Thyroid gland (tissue), 4 donors: ENCODE data around the gene RHEB.

Experiments
- POLR2A ChIP-seq, 2 donors: fragments of 450-650 bp; IDR thresholded peaks; one replicate each; pipeline ENCODE4 v1.6.1; 2017; ENCODE audit warnings: antibody characterized with exemption in 2 of 2, mild to moderate bottlenecking in 2 of 2, moderate library complexity in 1 of 2
- TF ChIP-seq, protein P1 (sequence below), 6 experiments: fragments of 200-600 bp in 3 of 6; fragments of 450-650 bp in 3 of 6; sonication (generic) in 3 of 6; IDR thresholded peaks; one replicate each; pipeline ENCODE4 v1.5.1; 2016 to 2019; ENCODE audit warnings: antibody characterized with exemption in 6 of 6, mild to moderate bottlenecking in 2 of 6, inconsistent platforms in 1 of 6, moderate library complexity in 1 of 6

DNA sequence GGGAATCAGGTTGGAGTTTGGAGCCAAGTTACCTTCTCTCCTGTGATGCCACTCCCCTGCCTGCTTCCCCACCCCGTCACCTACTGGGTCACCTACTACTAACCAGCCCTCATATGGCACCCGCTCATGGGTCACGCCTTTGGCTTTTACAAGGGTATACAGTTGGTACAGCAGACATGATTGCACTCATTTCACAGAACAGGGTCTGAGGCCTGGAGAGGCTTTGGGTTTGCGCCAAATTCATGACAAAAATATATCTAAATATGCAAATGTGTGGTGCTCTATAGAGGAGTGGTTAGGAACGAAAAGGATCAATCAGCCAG lies 90.5 kb downstream of the RHEB start:
- no peak for TF ChIP-seq POLR2A (IDR thresholded peaks at IDR 0.05)
- TF ChIP-seq, protein P1, sequence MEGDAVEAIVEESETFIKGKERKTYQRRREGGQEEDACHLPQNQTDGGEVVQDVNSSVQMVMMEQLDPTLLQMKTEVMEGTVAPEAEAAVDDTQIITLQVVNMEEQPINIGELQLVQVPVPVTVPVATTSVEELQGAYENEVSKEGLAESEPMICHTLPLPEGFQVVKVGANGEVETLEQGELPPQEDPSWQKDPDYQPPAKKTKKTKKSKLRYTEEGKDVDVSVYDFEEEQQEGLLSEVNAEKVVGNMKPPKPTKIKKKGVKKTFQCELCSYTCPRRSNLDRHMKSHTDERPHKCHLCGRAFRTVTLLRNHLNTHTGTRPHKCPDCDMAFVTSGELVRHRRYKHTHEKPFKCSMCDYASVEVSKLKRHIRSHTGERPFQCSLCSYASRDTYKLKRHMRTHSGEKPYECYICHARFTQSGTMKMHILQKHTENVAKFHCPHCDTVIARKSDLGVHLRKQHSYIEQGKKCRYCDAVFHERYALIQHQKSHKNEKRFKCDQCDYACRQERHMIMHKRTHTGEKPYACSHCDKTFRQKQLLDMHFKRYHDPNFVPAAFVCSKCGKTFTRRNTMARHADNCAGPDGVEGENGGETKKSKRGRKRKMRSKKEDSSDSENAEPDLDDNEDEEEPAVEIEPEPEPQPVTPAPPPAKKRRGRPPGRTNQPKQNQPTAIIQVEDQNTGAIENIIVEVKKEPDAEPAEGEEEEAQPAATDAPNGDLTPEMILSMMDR (IDR thresholded peaks at IDR 0.05), result no peak
